ENCODE data around the gene ARPC5. TPM values are rescaled to one million over a fixed set of nuclear protein-coding genes. Genes with fewer than 3 reads are reported as not detected.

The ARPC5 gene
- total and polyA plus RNA-seq, 9 of the 15 experiments (the other 6 are each of a cell fraction or from before 2014, with no cell fraction given) = 71.8 to 150 (median 91.6) TPM

- peak; percentile 87 for TF ChIP-seq ETV5 (CRISPR knock-in tag; IDR thresholded peaks at IDR 0.05; ENCODE audit: low read depth)
- TF ChIP-seq FOS (IDR thresholded peaks at IDR 0.05; ENCODE audit: extremely low read depth, insufficient read length) = no peak
- TF ChIP-seq SIN3A (IDR thresholded peaks at IDR 0.05; ENCODE audit: borderline replicate concordance in 2 of 2, control insufficient read depth in 1 of 2, low read depth in 2 of 2, low read length in 2 of 2) = peak in 1 of 2 experiments; percentile 76; a peak in 1 of 4 replicates
- TF ChIP-seq ESRRA (IDR thresholded peaks at IDR 0.05; ENCODE audit: borderline replicate concordance, low read depth) = no peak
- TF ChIP-seq CEBPB (tag; IDR thresholded peaks at IDR 0.05) = peak; percentile 92
- peak; percentile 77 for TF ChIP-seq KDM5B (IDR thresholded peaks at IDR 0.05; ENCODE audit: insufficient replicate concordance, low read depth, low read length)
- TF ChIP-seq ATF7 (IDR thresholded peaks at IDR 0.05) = peak; percentile 75
- TF ChIP-seq CGGBP1 (CRISPR knock-in tag; IDR thresholded peaks at IDR 0.05) = peak; percentile 37; the same call in 1 of the 2 replicates
- TF ChIP-seq PBX2 (CRISPR knock-in tag; IDR thresholded peaks at IDR 0.05; ENCODE audit: low read depth) = no peak
- no peak for TF ChIP-seq PBX2 (tag; conservative IDR thresholded peaks at IDR 0.05; ENCODE audit: low read depth)
- peak; percentile 53 for TF ChIP-seq CCNT2 (IDR thresholded peaks at IDR 0.05; ENCODE audit: borderline replicate concordance, extremely low read depth, insufficient read length, low read depth, low read length)
- peak; percentile 86 for TF ChIP-seq GABPA (tag; conservative IDR thresholded peaks at IDR 0.05; ENCODE audit: low read depth)
- no peak for TF ChIP-seq ZFP30 (CRISPR knock-in tag; IDR thresholded peaks at IDR 0.05; ENCODE audit: borderline replicate concordance)
- peak; percentile 94 for TF ChIP-seq POLR2B (IDR thresholded peaks at IDR 0.05; ENCODE audit: low read depth, partially characterized antibody)
- TF ChIP-seq FOXP4 (CRISPR knock-in tag; IDR thresholded peaks at IDR 0.05; ENCODE audit: borderline replicate concordance) = 0 out of 2 replicates have a peak, but pooled peaks have one; percentile 53
- no peak for TF ChIP-seq ZNF57 (CRISPR knock-in tag; IDR thresholded peaks at IDR 0.05)
- TF ChIP-seq CBX5 (IDR thresholded peaks at IDR 0.05; ENCODE audit: borderline replicate concordance, low read depth) = no peak
- 0 out of 2 replicates have a peak, but pooled peaks have one; percentile 23 for TF ChIP-seq NFRKB (IDR thresholded peaks at IDR 0.05; ENCODE audit: low read depth)
- peak; percentile 82; the same call in 1 of the 2 replicates for TF ChIP-seq ATF6 (CRISPR knock-in tag; IDR thresholded peaks at IDR 0.05)
- TF ChIP-seq POLR2AphosphoS5 (IDR thresholded peaks at IDR 0.05; ENCODE audit: control insufficient read depth, insufficient read depth, low read depth, low read length) = peak; percentile 87
Observed at GRCh38 chr1:183635606-183636333, at the start of gene ARPC5 (continued).

Data from K562 (cell line).